NCI-H446 treated with DMSO at 0.1 percent for 48 hours (cell line): Measurements from ENCODE around the gene ZDHHC24.
A peak's percentile ranks its signal among the peaks of the same experiment; 100 is the strongest.
"Not testable (repeated sequence)": the region's sequence is repeated elsewhere in the genome, so short reads cannot be mapped to it uniquely, and the experiment has no call there.

Experiments used
- DNase-seq: peaks from one replicate; lab custom pipeline; 2025; lab: John Stamatoyannopoulos, UW

The ZDHHC24 gene

GRCh38 chr11:66545701-66546367 lies at the start of gene ZDHHC24:
TSS of gene ZDHHC24 (minus strand) at chr11:66546048. CDS start at chr11:66546003, 45 bp downstream.
- DNase-seq: peak; percentile 86

GRCh38 chr11:66595245-66595904 lies 49.5 kb upstream of the ZDHHC24 start:
- no peak for DNase-seq

DNA sequence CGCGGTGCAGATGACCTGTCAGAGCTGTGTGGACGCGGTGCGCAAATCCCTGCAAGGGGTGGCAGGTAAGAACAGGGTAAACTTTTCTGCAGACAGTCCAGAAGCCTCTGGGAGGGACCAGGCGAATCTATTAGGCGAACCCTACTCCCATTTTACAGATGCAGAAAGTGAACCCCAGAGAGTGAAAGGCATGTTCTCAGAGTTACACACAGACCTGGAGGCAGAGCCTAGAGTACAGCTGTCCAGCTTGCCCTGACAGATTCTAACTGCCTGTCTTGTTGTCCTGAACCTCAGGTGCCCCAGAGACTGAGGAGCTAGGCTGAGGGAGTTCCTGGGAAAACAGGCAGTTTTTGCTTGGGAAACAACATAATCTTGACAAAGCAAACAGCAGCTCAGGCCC lies 47.8 kb upstream of the ZDHHC24 start:
- DNase-seq: no peak

- DNase-seq: no peak
Observed at GRCh38 chr11:66593303-66593635, 47.4 kb upstream of the ZDHHC24 start.

GRCh38 chr11:66592457-66593302 lies 46.8 kb upstream of the ZDHHC24 start, which contains the start of the genes CCDC87 and CCS:
TSS of gene CCDC87 (minus strand) at chr11:66593063. CDS start at chr11:66593015, 48 bp downstream.
TSS of gene CCS (plus strand) at chr11:66593185. CDS start at chr11:66593262, 77 bp downstream.
- peak; percentile 83 for DNase-seq

- DNase-seq: no peak
Observed at GRCh38 chr11:66591175-66591574, 45.3 kb upstream of the ZDHHC24 start.

- no peak for DNase-seq
Observed at GRCh38 chr11:66589996-66590675, 44.3 kb upstream of the ZDHHC24 start.

GRCh38 chr11:66589315-66589714 lies 43.5 kb upstream of the ZDHHC24 start:
- DNase-seq: not testable (repeated sequence)

GRCh38 chr11:66586136-66586535 lies 40.3 kb upstream of the ZDHHC24 start:
- no peak for DNase-seq

GRCh38 chr11:66585447-66585846 lies 39.6 kb upstream of the ZDHHC24 start:
- DNase-seq: not testable (repeated sequence)

GRCh38 chr11:66582565-66583147 lies 36.8 kb upstream of the ZDHHC24 start:
- DNase-seq: not testable (repeated sequence)

DNA sequence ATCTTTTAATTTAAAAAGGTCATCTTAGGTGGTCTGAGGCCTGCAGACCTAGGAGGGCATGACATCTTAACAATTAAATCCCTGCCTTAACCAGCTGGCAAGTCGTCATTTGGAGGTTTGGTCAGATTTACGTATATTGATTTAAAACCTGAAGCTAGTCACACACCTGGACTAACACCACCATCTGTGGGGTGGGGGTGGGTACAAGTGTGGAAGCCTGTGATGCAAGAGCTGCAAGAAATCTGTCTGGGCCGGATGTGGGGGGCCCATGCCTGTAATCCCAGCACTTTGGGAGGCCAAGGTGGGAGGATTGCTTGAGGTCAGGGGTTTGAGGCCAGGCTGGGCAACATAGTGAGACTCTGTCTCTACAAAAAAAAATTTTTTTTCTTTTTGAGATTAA lies 35.4 kb upstream of the ZDHHC24 start:
- DNase-seq: no peak

- no peak for DNase-seq
Observed at GRCh38 chr11:66580803-66581202, 35.0 kb upstream of the ZDHHC24 start.

DNA sequence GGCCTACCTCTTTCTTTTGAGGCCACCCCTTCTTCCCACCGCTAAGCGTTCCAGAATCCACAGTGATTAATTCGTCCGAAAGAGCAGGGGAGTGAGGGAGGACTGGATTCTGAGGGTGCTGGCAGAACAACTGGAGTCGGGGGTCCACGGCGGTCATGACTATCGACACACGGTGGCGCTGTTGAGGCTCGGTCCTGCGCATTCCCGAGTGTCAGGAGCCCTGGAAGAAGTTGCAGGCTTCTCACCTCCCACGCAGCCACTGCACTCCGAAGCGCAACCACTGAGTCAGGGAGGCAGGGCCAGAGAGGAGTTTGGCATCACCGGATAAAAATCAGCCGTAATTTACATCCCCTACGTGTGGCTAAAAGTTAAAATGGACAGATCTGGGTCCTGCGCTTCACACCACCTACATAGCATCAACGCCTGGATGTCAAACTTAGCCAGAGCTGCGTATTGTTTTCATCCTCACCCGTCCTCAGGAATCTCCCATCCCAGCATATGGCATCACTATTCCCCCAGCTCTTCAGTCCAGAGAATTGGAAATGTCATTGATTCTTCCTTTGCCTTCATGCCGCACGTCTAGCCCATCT lies 33.3 kb upstream of the ZDHHC24 start:
- DNase-seq: no peak

- DNase-seq: no peak
Observed at GRCh38 chr11:66570850-66571180, 25.0 kb upstream of the ZDHHC24 start.

GRCh38 chr11:66570079-66570849 lies 24.4 kb upstream of the ZDHHC24 start:
- no peak for DNase-seq

GRCh38 chr11:66569076-66569475 lies 23.2 kb upstream of the ZDHHC24 start:
- no peak for DNase-seq

DNA sequence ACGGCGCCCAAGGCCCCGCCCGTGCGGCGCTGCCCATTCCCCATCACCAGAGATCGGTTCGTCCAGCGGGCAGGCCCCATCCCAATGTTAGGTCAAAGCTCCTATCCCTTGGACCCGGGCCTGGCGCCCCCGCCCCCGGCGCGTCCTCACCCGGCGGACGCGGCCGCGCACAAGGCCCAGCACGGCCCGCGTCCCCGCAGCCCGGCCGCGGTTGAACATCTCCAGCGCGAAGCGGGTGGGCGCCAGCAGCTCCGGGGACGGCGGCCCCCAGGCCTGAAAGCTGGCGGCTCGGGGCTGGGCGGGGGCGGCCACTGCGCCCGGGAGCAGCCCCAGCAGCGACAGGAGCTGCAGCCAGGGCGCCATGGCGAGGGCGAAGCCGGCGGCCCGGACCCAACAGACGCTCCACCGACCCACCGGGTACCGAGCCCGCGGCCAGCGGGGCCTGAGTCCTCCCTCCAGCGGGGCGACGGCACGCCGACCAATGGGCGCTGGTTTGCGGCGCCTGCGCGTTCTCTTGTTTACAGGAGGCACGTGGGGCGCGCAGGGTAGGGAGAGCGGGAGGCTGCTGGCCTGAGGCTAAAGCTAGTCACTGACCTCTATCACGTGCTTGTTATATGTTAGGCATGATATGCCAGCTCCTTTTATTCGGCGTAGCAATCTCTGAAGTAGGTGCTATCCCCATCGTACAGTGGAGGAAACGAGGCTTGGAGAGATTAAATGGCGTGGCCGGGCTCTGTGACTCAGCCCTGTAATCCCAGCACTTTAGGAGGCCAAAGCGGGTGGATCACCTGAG lies 22.5 kb upstream of the ZDHHC24 start, which contains the start of gene CTSF:
CTSF (minus strand) TSS at position 483 of the 793 bp plus-strand sequence; CDS start at position 363, 120 bp downstream.
- DNase-seq: peak; percentile 34

DNA sequence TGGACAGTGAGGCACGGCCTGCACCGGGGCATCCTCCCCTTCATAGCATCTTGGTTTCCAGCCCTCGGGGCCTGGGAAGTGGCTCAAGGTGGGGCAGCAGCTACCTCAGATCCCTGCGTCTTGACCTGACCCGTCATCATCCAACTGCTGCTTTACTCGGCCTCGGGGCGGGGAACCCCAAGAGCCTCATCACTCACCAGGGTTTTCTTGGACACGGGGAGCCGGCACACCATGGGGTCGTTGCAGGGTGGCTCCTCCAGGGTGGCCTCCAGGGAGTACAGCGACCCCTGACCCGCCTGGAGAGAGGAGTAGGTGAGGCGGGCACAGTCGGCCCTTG lies 21.9 kb upstream of the ZDHHC24 start:
- no peak for DNase-seq

- no peak for DNase-seq
Observed at GRCh38 chr11:66566221-66566620, 20.4 kb upstream of the ZDHHC24 start.
